ENCODE results near the gene SDK1. TPM values are rescaled to one million over a fixed set of nuclear protein-coding genes. Genes with fewer than 3 reads are reported as not detected.

SDK1 gene
- total RNA-seq, 1 donor from 2014 or later: 4.3 TPM

DNA sequence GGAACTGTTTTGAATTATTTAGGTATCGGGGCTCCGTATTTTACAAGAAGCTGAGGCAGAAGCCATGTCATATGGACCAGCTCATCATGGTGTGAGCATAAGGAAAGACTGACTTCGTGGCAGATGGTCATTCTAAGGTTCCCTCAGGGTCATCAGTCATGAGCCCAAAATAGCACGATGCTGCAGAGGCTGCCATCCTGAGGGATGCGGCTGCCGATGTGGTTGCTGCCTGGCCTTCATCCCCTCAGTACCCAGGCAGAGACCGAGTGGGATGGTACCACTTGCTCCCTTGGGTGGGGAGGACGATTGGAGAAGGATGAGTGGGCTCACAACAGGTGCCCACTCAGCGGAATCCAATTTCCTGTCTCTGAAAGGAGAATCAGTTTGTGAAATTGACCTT is 490.3 kb downstream of the SDK1 start:
- Mint-ChIP-seq H3K4me3 (ENCODE audit: unreplicated experiment) (no peak overlapping the region), H3K27me3 (ENCODE audit: unreplicated experiment) (peaks cover 3% of the 10 kb centered on the region), H3K9me3 (ENCODE audit: unreplicated experiment) (no peaks in the 10 kb centered on the region), H3K36me3 (ENCODE audit: low read depth, unreplicated experiment) (no peaks in the 10 kb centered on the region), H3K27ac (ENCODE audit: unreplicated experiment) (no peak overlapping the region), H3K4me1 (ENCODE audit: unreplicated experiment) (no peaks in the 10 kb centered on the region)
- no peak for DNase-seq (ENCODE audit: low spot score)
- TF ChIP-seq, protein P1, sequence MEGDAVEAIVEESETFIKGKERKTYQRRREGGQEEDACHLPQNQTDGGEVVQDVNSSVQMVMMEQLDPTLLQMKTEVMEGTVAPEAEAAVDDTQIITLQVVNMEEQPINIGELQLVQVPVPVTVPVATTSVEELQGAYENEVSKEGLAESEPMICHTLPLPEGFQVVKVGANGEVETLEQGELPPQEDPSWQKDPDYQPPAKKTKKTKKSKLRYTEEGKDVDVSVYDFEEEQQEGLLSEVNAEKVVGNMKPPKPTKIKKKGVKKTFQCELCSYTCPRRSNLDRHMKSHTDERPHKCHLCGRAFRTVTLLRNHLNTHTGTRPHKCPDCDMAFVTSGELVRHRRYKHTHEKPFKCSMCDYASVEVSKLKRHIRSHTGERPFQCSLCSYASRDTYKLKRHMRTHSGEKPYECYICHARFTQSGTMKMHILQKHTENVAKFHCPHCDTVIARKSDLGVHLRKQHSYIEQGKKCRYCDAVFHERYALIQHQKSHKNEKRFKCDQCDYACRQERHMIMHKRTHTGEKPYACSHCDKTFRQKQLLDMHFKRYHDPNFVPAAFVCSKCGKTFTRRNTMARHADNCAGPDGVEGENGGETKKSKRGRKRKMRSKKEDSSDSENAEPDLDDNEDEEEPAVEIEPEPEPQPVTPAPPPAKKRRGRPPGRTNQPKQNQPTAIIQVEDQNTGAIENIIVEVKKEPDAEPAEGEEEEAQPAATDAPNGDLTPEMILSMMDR (IDR thresholded peaks at IDR 0.05; ENCODE audit: unreplicated experiment): no peak

GRCh38 chr7:3795141-3795540 is 494.1 kb downstream of the SDK1 start:
- H3K4me1 Mint-ChIP-seq (ENCODE audit: unreplicated experiment): no peaks in the 10 kb centered on the region
- H3K27ac Mint-ChIP-seq (ENCODE audit: unreplicated experiment): no peak overlapping the region
- no peaks in the 10 kb centered on the region for H3K9me3 Mint-ChIP-seq (ENCODE audit: unreplicated experiment)
- TF ChIP-seq, protein P1 (IDR thresholded peaks at IDR 0.05; ENCODE audit: unreplicated experiment): no peak
- no peak for DNase-seq (ENCODE audit: low spot score)
- no peak overlapping the region for H3K4me3 Mint-ChIP-seq (ENCODE audit: unreplicated experiment)
- peaks cover 3% of the 10 kb centered on the region for H3K27me3 Mint-ChIP-seq (ENCODE audit: unreplicated experiment)
- H3K36me3 Mint-ChIP-seq (ENCODE audit: low read depth, unreplicated experiment): no peaks in the 10 kb centered on the region

- Mint-ChIP-seq H3K4me1 (ENCODE audit: unreplicated experiment) (no peaks in the 10 kb centered on the region), H3K36me3 (ENCODE audit: low read depth, unreplicated experiment) (no peaks in the 10 kb centered on the region), H3K27me3 (ENCODE audit: unreplicated experiment) (peaks cover 3% of the 10 kb centered on the region), H3K9me3 (ENCODE audit: unreplicated experiment) (no peaks in the 10 kb centered on the region), H3K4me3 (ENCODE audit: unreplicated experiment) (no peak overlapping the region), H3K27ac (ENCODE audit: unreplicated experiment) (no peak overlapping the region)
- TF ChIP-seq, protein P1 (IDR thresholded peaks at IDR 0.05; ENCODE audit: unreplicated experiment): no peak
- DNase-seq (ENCODE audit: low spot score): no peak
Observed at GRCh38 chr7:3795781-3796180, 494.7 kb downstream of the SDK1 start.

- Mint-ChIP-seq H3K27ac (ENCODE audit: unreplicated experiment) (no peak overlapping the region), H3K36me3 (ENCODE audit: low read depth, unreplicated experiment) (no peaks in the 10 kb centered on the region), H3K4me3 (ENCODE audit: unreplicated experiment) (no peak overlapping the region), H3K4me1 (ENCODE audit: unreplicated experiment) (peaks cover 3% of the 10 kb centered on the region), H3K9me3 (ENCODE audit: unreplicated experiment) (peaks cover 5% of the 10 kb centered on the region), H3K27me3 (ENCODE audit: unreplicated experiment) (peaks cover 3% of the 10 kb centered on the region)
- no peak for DNase-seq (ENCODE audit: low spot score)
- TF ChIP-seq, protein P1 (IDR thresholded peaks at IDR 0.05; ENCODE audit: unreplicated experiment): no peak
Observed at GRCh38 chr7:3805151-3805550, 504.1 kb downstream of the SDK1 start.

GRCh38 chr7:3806516-3806915 is 505.5 kb downstream of the SDK1 start:
- TF ChIP-seq, protein P1 (IDR thresholded peaks at IDR 0.05; ENCODE audit: unreplicated experiment): no peak
- H3K4me1 Mint-ChIP-seq (ENCODE audit: unreplicated experiment): peaks cover 3% of the 10 kb centered on the region

More at GRCh38 chr7:3806516-3806915, 505.5 kb downstream of the SDK1 start:
- H3K9me3 Mint-ChIP-seq (ENCODE audit: unreplicated experiment): peaks cover 5% of the 10 kb centered on the region
- H3K4me3 Mint-ChIP-seq (ENCODE audit: unreplicated experiment): no peak overlapping the region
- H3K27me3 Mint-ChIP-seq (ENCODE audit: unreplicated experiment): peaks cover 3% of the 10 kb centered on the region
- H3K36me3 Mint-ChIP-seq (ENCODE audit: low read depth, unreplicated experiment): no peaks in the 10 kb centered on the region
- DNase-seq (ENCODE audit: low spot score): no peak
- no peak overlapping the region for H3K27ac Mint-ChIP-seq (ENCODE audit: unreplicated experiment)

Data from endothelial cell (in vitro differentiated cells).